Activated CD4-positive, alpha-beta memory T cell treated with anti-CD3 and anti-CD28 coated beads, Interleukin-2, amount 10 ng/mL, durations not matched to agents 7 days and 5 days (primary cell): ENCODE results near the gene SPAG9. TPM values are rescaled to one million over a fixed set of nuclear protein-coding genes. Genes with fewer than 3 reads are reported as not detected.

Experiments
- CTCF ChIA-PET: fragments of 350-600 bp; sonication (Branson Sonifier 250); formaldehyde crosslinking; loops from one replicate; lab custom pipeline; 2021; ENCODE audit warnings: antibody characterized with exemption, inconsistent platforms; lab: Charles Lee
- POLR2A ChIA-PET: fragments of 350-600 bp; sonication (Branson Sonifier 250); formaldehyde crosslinking; loops from one replicate; lab custom pipeline; 2021; ENCODE audit warnings: antibody characterized with exemption; lab: Charles Lee
- DNase-seq: peaks from one replicate; pipeline ENCODE4 v3.0.0-alpha.2; 2020
- H3K27ac Mint-ChIP-seq: one replicate; pipeline ENCODE4 v1.8.0; 2021; ENCODE audit warnings: mild to moderate bottlenecking, mixed read lengths
- H3K27me3 Mint-ChIP-seq: one replicate; pipeline ENCODE4 v1.8.0; 2021; ENCODE audit warnings: mixed read lengths
- H3K36me3 Mint-ChIP-seq: one replicate; pipeline ENCODE4 v1.8.0; 2021; ENCODE audit warnings: low read depth, mixed read lengths
- H3K4me1 Mint-ChIP-seq: one replicate; pipeline ENCODE4 v1.8.0; 2021; ENCODE audit warnings: mixed read lengths
- H3K4me3 Mint-ChIP-seq: one replicate; pipeline ENCODE4 v1.8.0; 2021; ENCODE audit warnings: mild to moderate bottlenecking, mixed read lengths
- H3K9me3 Mint-ChIP-seq: one replicate; pipeline ENCODE4 v1.8.0; 2021; ENCODE audit warnings: mixed read lengths
- total RNA-seq, 2 experiments: library from RNA; stranded (reverse); gene quantifications; one replicate each; pipeline ENCODE4 v1.2.3, GENCODE V29; 2021

Gene SPAG9
- total RNA-seq, 2 experiments from 2014 or later: 50.9 to 53.0 TPM

- no peaks in the 10 kb centered on the region for H3K27me3 Mint-ChIP-seq
- ChIA-PET POLR2A (interaction anchor here (0.9 to 1.5 kb wide), 3 partner anchors 9 to 114 kb away, joined by 3 read pairs; no protein-coding TSS in a partner anchor), CTCF (interaction anchor here (1.2 to 2.0 kb wide), 3 partner anchors 10 to 114 kb away, joined by 3 to 11 read pairs (median 4); no protein-coding TSS in a partner anchor)
- H3K36me3 Mint-ChIP-seq: peaks cover 45% of the 10 kb centered on the region
- no peak for DNase-seq
- peaks cover 9% of the 10 kb centered on the region for H3K4me1 Mint-ChIP-seq
- H3K27ac Mint-ChIP-seq: no peak overlapping the region
- H3K4me3 Mint-ChIP-seq: no peak overlapping the region
- H3K9me3 Mint-ChIP-seq: no peaks in the 10 kb centered on the region
Measured at GRCh38 chr17:50966163-50966666, 154.5 kb downstream of the SPAG9 start.

GRCh38 chr17:50963139-50963538, 157.5 kb downstream of the SPAG9 start:
- Mint-ChIP-seq H3K27ac (no peak overlapping the region), H3K4me3 (no peak overlapping the region), H3K9me3 (no peaks in the 10 kb centered on the region), H3K36me3 (peaks cover 27% of the 10 kb centered on the region), H3K27me3 (no peaks in the 10 kb centered on the region), H3K4me1 (peaks cover 9% of the 10 kb centered on the region)
- ChIA-PET POLR2A (no interaction called here), CTCF (interaction anchor here (1.2 to 1.6 kb wide), 3 partner anchors 111 to 180 kb away, joined by 4 to 8 read pairs (median 5); no protein-coding TSS in a partner anchor)
- no peak for DNase-seq

- CTCF ChIA-PET: interaction anchor here (1.5 to 1.6 kb wide), 2 partner anchors 177 to 179 kb away, joined by 4 to 5 read pairs; no protein-coding TSS in a partner anchor
- H3K4me1 Mint-ChIP-seq: peaks cover 13% of the 10 kb centered on the region
- no peak overlapping the region for H3K27ac Mint-ChIP-seq
- no peak for DNase-seq
- H3K36me3 Mint-ChIP-seq: peaks cover 22% of the 10 kb centered on the region
- no peaks in the 10 kb centered on the region for H3K27me3 Mint-ChIP-seq
- no peak overlapping the region for H3K4me3 Mint-ChIP-seq
- POLR2A ChIA-PET: interaction anchor here (2.1 kb wide), 1 partner anchor 95 kb away, joined by 16 read pairs; the partner anchor contains the start of gene TOB1
- no peaks in the 10 kb centered on the region for H3K9me3 Mint-ChIP-seq
Measured at GRCh38 chr17:50961282-50962220, 159.1 kb downstream of the SPAG9 start.

- no peak for DNase-seq
- no peak overlapping the region for H3K27ac Mint-ChIP-seq
- H3K9me3 Mint-ChIP-seq: no peaks in the 10 kb centered on the region
- H3K4me1 Mint-ChIP-seq: peaks cover 11% of the 10 kb centered on the region
- POLR2A ChIA-PET: interaction anchor here (2.1 kb wide), 1 partner anchor 93 kb away, joined by 16 read pairs; the partner anchor contains the start of gene TOB1
- CTCF ChIA-PET: interaction anchor here (1.0 to 12.6 kb wide), 4 partner anchors 10 to 107 kb away, joined by 3 to 189 read pairs (median 11); partner anchors contain the start of gene TOB1
- H3K27me3 Mint-ChIP-seq: no peaks in the 10 kb centered on the region
- peaks cover 7% of the 10 kb centered on the region for H3K36me3 Mint-ChIP-seq
- H3K4me3 Mint-ChIP-seq: no peak overlapping the region
Measured at GRCh38 chr17:50959341-50959740, 161.3 kb downstream of the SPAG9 start.

GRCh38 chr17:50957600-50958575, 162.8 kb downstream of the SPAG9 start:
- H3K27ac Mint-ChIP-seq: no peak overlapping the region
- POLR2A ChIA-PET: interaction anchor here (1.0 to 20.3 kb wide), 5 partner anchors 8 to 109 kb away, joined by 3 to 457 read pairs (median 3); partner anchors contain the start of gene TOB1
- CTCF ChIA-PET: interaction anchor here (0.7 to 12.6 kb wide), 12 partner anchors 9 to 174 kb away, joined by 3 to 189 read pairs (median 8); partner anchors contain the start of gene TOB1
- no peaks in the 10 kb centered on the region for H3K9me3 Mint-ChIP-seq
- no peaks in the 10 kb centered on the region for H3K27me3 Mint-ChIP-seq
- H3K4me1 Mint-ChIP-seq: peaks cover 15% of the 10 kb centered on the region
- H3K36me3 Mint-ChIP-seq: peaks cover 2% of the 10 kb centered on the region
- no peak overlapping the region for H3K4me3 Mint-ChIP-seq
- DNase-seq: no peak

GRCh38 chr17:50956750-50957523, 163.7 kb downstream of the SPAG9 start:
- Mint-ChIP-seq H3K36me3 (no peaks in the 10 kb centered on the region), H3K4me1 (peaks cover 15% of the 10 kb centered on the region), H3K9me3 (no peaks in the 10 kb centered on the region), H3K27me3 (no peaks in the 10 kb centered on the region), H3K4me3 (no peak overlapping the region), H3K27ac (peak overlapping the region; percentile 59)
- DNase-seq: peak; percentile 73
- ChIA-PET POLR2A (interaction anchor here (1.0 to 20.3 kb wide), 8 partner anchors 9 to 173 kb away, joined by 3 to 457 read pairs (median 3); partner anchors contain the start of gene TOB1), CTCF (interaction anchor here (0.5 to 12.6 kb wide), 26 partner anchors 8 to 188 kb away, joined by 3 to 189 read pairs (median 4); partner anchors contain the start of gene TOB1)

GRCh38 chr17:50956409-50956749, 164.3 kb downstream of the SPAG9 start:
- ChIA-PET CTCF (interaction anchor here (0.6 to 12.6 kb wide), 20 partner anchors 8 to 188 kb away, joined by 3 to 189 read pairs (median 4); partner anchors contain the start of gene TOB1), POLR2A (interaction anchor here (1.0 to 20.3 kb wide), 8 partner anchors 9 to 173 kb away, joined by 3 to 457 read pairs (median 3); partner anchors contain the start of gene TOB1)
- DNase-seq: no peak
- Mint-ChIP-seq H3K27ac (no peak overlapping the region), H3K36me3 (no peaks in the 10 kb centered on the region), H3K4me3 (no peak overlapping the region), H3K9me3 (no peaks in the 10 kb centered on the region), H3K27me3 (no peaks in the 10 kb centered on the region), H3K4me1 (peaks cover 15% of the 10 kb centered on the region)

GRCh38 chr17:50955667-50956120, 165.0 kb downstream of the SPAG9 start:
- POLR2A ChIA-PET: interaction anchor here (1.0 to 20.3 kb wide), 6 partner anchors 29 to 103 kb away, joined by 3 to 457 read pairs (median 4); partner anchors contain the start of gene TOB1
- no peaks in the 10 kb centered on the region for H3K36me3 Mint-ChIP-seq
- no peaks in the 10 kb centered on the region for H3K27me3 Mint-ChIP-seq
- no peaks in the 10 kb centered on the region for H3K9me3 Mint-ChIP-seq
- CTCF ChIA-PET: interaction anchor here (1.0 to 12.6 kb wide), 10 partner anchors 11 to 140 kb away, joined by 4 to 189 read pairs (median 5); partner anchors contain the start of gene TOB1
- no peak overlapping the region for H3K4me3 Mint-ChIP-seq
- H3K4me1 Mint-ChIP-seq: peaks cover 19% of the 10 kb centered on the region
- DNase-seq: no peak
- H3K27ac Mint-ChIP-seq: no peak overlapping the region

GRCh38 chr17:50955160-50955559, 165.5 kb downstream of the SPAG9 start:
- Mint-ChIP-seq H3K4me3 (no peak overlapping the region), H3K9me3 (no peaks in the 10 kb centered on the region), H3K4me1 (peaks cover 24% of the 10 kb centered on the region), H3K27ac (no peak overlapping the region), H3K27me3 (no peaks in the 10 kb centered on the region), H3K36me3 (no peaks in the 10 kb centered on the region)
- POLR2A ChIA-PET: interaction anchor here (1.0 to 20.3 kb wide), 6 partner anchors 10 to 102 kb away, joined by 3 to 457 read pairs (median 4); partner anchors contain the start of gene TOB1
- CTCF ChIA-PET: interaction anchor here (1.0 to 12.6 kb wide), 7 partner anchors 10 to 139 kb away, joined by 4 to 189 read pairs (median 5); partner anchors contain the start of gene TOB1
- no peak for DNase-seq

GRCh38 chr17:50954641-50955121, 166.0 kb downstream of the SPAG9 start:
- H3K9me3 Mint-ChIP-seq: no peaks in the 10 kb centered on the region
- ChIA-PET POLR2A (interaction anchor here (1.0 to 20.3 kb wide), 5 partner anchors 10 to 102 kb away, joined by 3 to 457 read pairs (median 3); partner anchors contain the start of gene TOB1), CTCF (interaction anchor here (1.0 to 12.6 kb wide), 6 partner anchors 9 to 102 kb away, joined by 4 to 189 read pairs (median 10); partner anchors contain the start of gene TOB1)
- no peak for DNase-seq
- peaks cover 29% of the 10 kb centered on the region for H3K4me1 Mint-ChIP-seq
- no peak overlapping the region for H3K27ac Mint-ChIP-seq
- no peak overlapping the region for H3K4me3 Mint-ChIP-seq
- no peaks in the 10 kb centered on the region for H3K27me3 Mint-ChIP-seq
- H3K36me3 Mint-ChIP-seq: no peaks in the 10 kb centered on the region
